Tibial nerve (tissue), 4 donors: ENCODE data around the gene VPS35. TPM values are rescaled to one million over a fixed set of nuclear protein-coding genes. Genes with fewer than 3 reads are reported as not detected.

Experiments
- DNase-seq, 2 donors: peaks; one replicate each; pipeline ENCODE4 v3.0.0-alpha.2; 2019; ENCODE audit warnings: low spot score in 2 of 2
- H3K27ac ChIP-seq, 4 donors: fragments of 200-600 bp; sonication (generic) in 3 of 4; one replicate each; pipeline ENCODE4 v1.5.1; 2017 to 2019; ENCODE audit warnings: mild to moderate bottlenecking in 1 of 4
- H3K27me3 ChIP-seq, 2 donors: fragments of 200-600 bp; sonication (generic) in 1 of 2; one replicate each; pipeline versions ENCODE4 v1.5.1 to v1.6.0; 2017 to 2019
- H3K36me3 ChIP-seq, 3 donors: fragments of 200-600 bp; sonication (generic); one replicate each; pipeline ENCODE4 v1.5.1; 2018 to 2019
- H3K4me1 ChIP-seq, 4 donors: fragments of 200-600 bp; sonication (generic) in 3 of 4; one replicate each; pipeline ENCODE4 v1.5.1; 2017 to 2019
- H3K4me3 ChIP-seq, 4 donors: fragments of 200-600 bp; sonication (generic) in 3 of 4; one replicate each; pipeline ENCODE4 v1.5.1; 2017 to 2019; ENCODE audit warnings: mild to moderate bottlenecking in 1 of 4, moderate library complexity in 1 of 4
- H3K9me3 ChIP-seq, 4 donors: fragments of 200-600 bp; sonication (generic) in 3 of 4; one replicate each; pipeline ENCODE4 v1.5.1; 2017 to 2019
- CTCF ChIP-seq, 5 experiments: fragments of 200-600 bp in 3 of 5; fragments of 450-650 bp in 2 of 5; sonication (generic) in 3 of 5; IDR thresholded peaks; one replicate each; pipeline ENCODE4 v1.5.1; 2016 to 2019; ENCODE audit warnings: antibody characterized with exemption in 5 of 5, mild to moderate bottlenecking in 3 of 5, moderate library complexity in 2 of 5
- EP300 ChIP-seq, 2 donors: sonication (generic); formaldehyde crosslinking; IDR thresholded peaks; one replicate each; pipeline ENCODE4 v1.6.1; 2017; ENCODE audit warnings: antibody characterized with exemption in 2 of 2, mild to moderate bottlenecking in 1 of 2
- POLR2A ChIP-seq, 2 donors: fragments of 450-650 bp; IDR thresholded peaks; one replicate each; pipeline ENCODE4 v1.6.1; 2017; ENCODE audit warnings: antibody characterized with exemption in 2 of 2, mild to moderate bottlenecking in 2 of 2, moderate library complexity in 2 of 2
- WGBS, 2 donors: methylation state at CpG; one replicate each; pipeline ENCODE4 v1.1.5; 2018; 5-methylcytosine and 5-hydroxymethylcytosine counted together
- total RNA-seq, 4 donors: library from RNA; depleted of rRNA; stranded (reverse); fragments of >200 nt; gene quantifications; one replicate each; pipeline ENCODE4 v1.1.0, GENCODE V29; 2016

The VPS35 gene
- total RNA-seq, 4 donors from 2014 or later = 26.1 to 54.4 (median 40.0) TPM

GRCh38 chr16:46717692-46718091 lies 28.7 kb upstream of the VPS35 start:
- TF ChIP-seq EP300 (IDR thresholded peaks at IDR 0.05) = no peak
- no peaks in the 10 kb centered on the region for H3K9me3 ChIP-seq
- H3K4me1 ChIP-seq = no peaks in the 10 kb centered on the region
- no peaks in the 10 kb centered on the region for H3K27me3 ChIP-seq
- no peak overlapping the region for H3K4me3 ChIP-seq
- WGBS, 2 donors = 77 to 83% methylated on average over 2 of the region's 2 CpGs
- H3K36me3 ChIP-seq = no peaks in the 10 kb centered on the region
- no peak overlapping the region for H3K27ac ChIP-seq
- no peak for DNase-seq

GRCh38 chr16:46715769-46716305 lies 26.9 kb upstream of the VPS35 start:
- Histone ChIP-seq H3K27ac (no peak overlapping the region), H3K4me1 (no peaks in the 10 kb centered on the region), H3K27me3 (no peaks in the 10 kb centered on the region), H3K9me3 (no peaks in the 10 kb centered on the region), H3K4me3 (no peak overlapping the region), H3K36me3 (no peaks in the 10 kb centered on the region)
- WGBS, 2 donors = 61 to 83% methylated on average over 5 to 6 of the region's 6 CpGs
- no peak for TF ChIP-seq EP300 (IDR thresholded peaks at IDR 0.05)
- DNase-seq = no peak

GRCh38 chr16:46714797-46715591 lies 26.0 kb upstream of the VPS35 start:
- 84 to 88% methylated on average over 7 of the region's 7 CpGs for WGBS, 2 donors
- TF ChIP-seq CTCF (IDR thresholded peaks at IDR 0.05) (no peak), EP300 (IDR thresholded peaks at IDR 0.05) (no peak), POLR2A (IDR thresholded peaks at IDR 0.05) (no peak)
- H3K9me3 ChIP-seq = no peaks in the 10 kb centered on the region

GRCh38 chr16:46713634-46714033 lies 24.7 kb upstream of the VPS35 start:
- DNase-seq = no peak
- H3K27ac ChIP-seq = no peak overlapping the region
- H3K4me1 ChIP-seq = no peaks in the 10 kb centered on the region
- 67 to 72% methylated on average over 3 of the region's 3 CpGs for WGBS, 2 donors
- no peak for TF ChIP-seq CTCF (IDR thresholded peaks at IDR 0.05)
- TF ChIP-seq EP300 (IDR thresholded peaks at IDR 0.05) = no peak
- TF ChIP-seq POLR2A (IDR thresholded peaks at IDR 0.05) = no peak
- no peaks in the 10 kb centered on the region for H3K9me3 ChIP-seq
- no peaks in the 10 kb centered on the region for H3K36me3 ChIP-seq
- H3K4me3 ChIP-seq = no peak overlapping the region
- no peaks in the 10 kb centered on the region for H3K27me3 ChIP-seq

More at GRCh38 chr16:46714797-46715591, 26.0 kb upstream of the VPS35 start:
- DNase-seq = no peak
- no peaks in the 10 kb centered on the region for H3K36me3 ChIP-seq
- no peak overlapping the region for H3K4me3 ChIP-seq
- H3K27ac ChIP-seq = no peak overlapping the region
- H3K27me3 ChIP-seq = no peaks in the 10 kb centered on the region
- H3K4me1 ChIP-seq = no peaks in the 10 kb centered on the region

GRCh38 chr16:46712911-46713310 lies 23.9 kb upstream of the VPS35 start:
- Histone ChIP-seq H3K36me3 (no peaks in the 10 kb centered on the region), H3K4me3 (no peak overlapping the region), H3K27ac (no peak overlapping the region), H3K9me3 (no peaks in the 10 kb centered on the region), H3K4me1 (no peaks in the 10 kb centered on the region), H3K27me3 (no peaks in the 10 kb centered on the region)
- no peak for DNase-seq
- TF ChIP-seq EP300 (IDR thresholded peaks at IDR 0.05) (no peak), POLR2A (IDR thresholded peaks at IDR 0.05) (no peak), CTCF (IDR thresholded peaks at IDR 0.05) (no peak)
- 76 to 80% methylated on average over 3 of the region's 3 CpGs for WGBS, 2 donors
